Activated T-helper 2 cell treated with anti-CD3 and anti-CD28 coated beads, Interferon-gamma antibody, Interleukin-2, Interleukin-4, amounts not matched to agents 10 μg/mL and 5 μg/mL and 100 μg/mL, durations not matched to agents 14 hours and 24 hours and 36 hours (primary cell): ENCODE measurements around the gene BTBD1. TPM values are rescaled to one million over a fixed set of nuclear protein-coding genes. Genes with fewer than 3 reads are reported as not detected.
"Not testable (repeated sequence)": the region's sequence is repeated elsewhere in the genome, so short reads cannot be mapped to it uniquely, and the experiment has no call there.

ENCODE experiments used
- DNase-seq: peaks from one replicate; pipeline ENCODE4 v3.0.0; 2021; ENCODE audit warnings: low spot score
- H3K27ac Mint-ChIP-seq: one replicate; pipeline ENCODE4 v1.8.0; 2021; ENCODE audit warnings: mixed read lengths
- H3K27me3 Mint-ChIP-seq: one replicate; pipeline ENCODE4 v1.8.0; 2021; ENCODE audit warnings: low read depth, mixed read lengths
- H3K36me3 Mint-ChIP-seq: one replicate; pipeline ENCODE4 v1.8.0; 2021; ENCODE audit warnings: low read depth, mixed read lengths
- H3K4me1 Mint-ChIP-seq: one replicate; pipeline ENCODE4 v1.8.0; 2021; ENCODE audit warnings: low read depth, mixed read lengths
- H3K4me3 Mint-ChIP-seq: one replicate; pipeline ENCODE4 v1.8.0; 2021; ENCODE audit warnings: low read depth, mild to moderate bottlenecking, moderate library complexity, mixed read lengths
- H3K9me3 Mint-ChIP-seq: one replicate; pipeline ENCODE4 v1.8.0; 2021; ENCODE audit warnings: mixed read lengths
- intact Hi-C: fragments of 100-400 bp; cut with micrococcal nuclease; formaldehyde crosslinking; loops from one replicate; pipeline ENCODE4 v1.15.1; 2023
- total RNA-seq: library from RNA; stranded (reverse); gene quantifications from 2 replicates; pipeline ENCODE4 v1.2.3, GENCODE V29; 2022

BTBD1 gene
- total RNA-seq, 1 donor from 2014 or later, result 59.5 TPM

- no peak overlapping the region for H3K27ac Mint-ChIP-seq
- peaks cover 24% of the 10 kb centered on the region for H3K4me1 Mint-ChIP-seq
- H3K27me3 Mint-ChIP-seq, result peaks cover 15% of the 10 kb centered on the region
- peak overlapping the region; percentile 82 for H3K4me3 Mint-ChIP-seq
- DNase-seq, result no peak
- intact Hi-C loops, result loop anchor here (5.0 kb wide), 3 partner anchors 41 to 96 kb away; partner anchors contain the start of genes BTBD1 and C15orf40
- no peaks in the 10 kb centered on the region for H3K9me3 Mint-ChIP-seq
- H3K36me3 Mint-ChIP-seq, result peaks cover 6% of the 10 kb centered on the region
Observed at GRCh38 chr15:83107841-83108181, 40.8 kb upstream of the BTBD1 start.

- peaks cover 23% of the 10 kb centered on the region for H3K4me1 Mint-ChIP-seq
- H3K4me3 Mint-ChIP-seq, result peak within 1 kb of the TSS; percentile 82
- DNase-seq, result peak; percentile 30
- peak within 1 kb of the TSS; percentile 25 for H3K27ac Mint-ChIP-seq
- intact Hi-C loops, result loop anchor here (5.0 kb wide), 3 partner anchors 40 to 95 kb away; partner anchors contain the start of genes BTBD1 and C15orf40
- H3K9me3 Mint-ChIP-seq, result no peaks in the 10 kb centered on the region
- peaks cover 18% of the 10 kb centered on the region for H3K27me3 Mint-ChIP-seq
- H3K36me3 Mint-ChIP-seq, result peaks cover 6% of the 10 kb centered on the region
Observed at GRCh38 chr15:83106994-83107840, 40.2 kb upstream of the BTBD1 start, which contains the start of gene TM6SF1. Gene TM6SF1, plus strand, starts transcription at chr15:83107645. Its CDS starts 36 bp downstream, at chr15:83107681.

- no peak for DNase-seq
- intact Hi-C loops, result loop anchor here (5.0 kb wide), 3 partner anchors 38 to 93 kb away; partner anchors contain the start of genes BTBD1 and C15orf40
- H3K4me3 Mint-ChIP-seq, result peak overlapping the region; percentile 62
- no peaks in the 10 kb centered on the region for H3K9me3 Mint-ChIP-seq
- no peaks in the 10 kb centered on the region for H3K36me3 Mint-ChIP-seq
- peaks cover 21% of the 10 kb centered on the region for H3K4me1 Mint-ChIP-seq
- H3K27ac Mint-ChIP-seq, result no peak overlapping the region
- peaks cover 29% of the 10 kb centered on the region for H3K27me3 Mint-ChIP-seq
Observed at GRCh38 chr15:83105440-83105839, 38.4 kb upstream of the BTBD1 start.

- DNase-seq, result no peak
- H3K4me3 Mint-ChIP-seq, result no peak overlapping the region
- peaks cover 39% of the 10 kb centered on the region for H3K27me3 Mint-ChIP-seq
- H3K36me3 Mint-ChIP-seq, result no peaks in the 10 kb centered on the region
- H3K9me3 Mint-ChIP-seq, result no peaks in the 10 kb centered on the region
- intact Hi-C loops, result no loop called here
- H3K27ac Mint-ChIP-seq, result no peak overlapping the region
- H3K4me1 Mint-ChIP-seq, result peaks cover 16% of the 10 kb centered on the region
Observed at GRCh38 chr15:83104141-83104540, 37.1 kb upstream of the BTBD1 start.

- peaks cover 5% of the 10 kb centered on the region for H3K4me1 Mint-ChIP-seq
Observed at GRCh38 chr15:83102346-83102745, 35.3 kb upstream of the BTBD1 start.

GRCh38 chr15:83100097-83100646 lies 33.1 kb upstream of the BTBD1 start:
- intact Hi-C loops, result no loop called here
- Mint-ChIP-seq H3K4me3 (no peak overlapping the region), H3K27me3 (peaks cover 56% of the 10 kb centered on the region), H3K4me1 (no peaks in the 10 kb centered on the region), H3K27ac (no peak overlapping the region), H3K36me3 (no peaks in the 10 kb centered on the region), H3K9me3 (peaks cover 7% of the 10 kb centered on the region)
- no peak for DNase-seq

More at GRCh38 chr15:83102346-83102745, 35.3 kb upstream of the BTBD1 start:
- peaks cover 7% of the 10 kb centered on the region for H3K9me3 Mint-ChIP-seq
- intact Hi-C loops, result no loop called here
- no peak overlapping the region for H3K27ac Mint-ChIP-seq
- H3K36me3 Mint-ChIP-seq, result no peaks in the 10 kb centered on the region
- no peak overlapping the region for H3K4me3 Mint-ChIP-seq
- no peak for DNase-seq
- peaks cover 51% of the 10 kb centered on the region for H3K27me3 Mint-ChIP-seq

- peaks cover 54% of the 10 kb centered on the region for H3K27me3 Mint-ChIP-seq
- intact Hi-C loops, result no loop called here
- peaks cover 7% of the 10 kb centered on the region for H3K9me3 Mint-ChIP-seq
- no peak overlapping the region for H3K27ac Mint-ChIP-seq
- H3K4me1 Mint-ChIP-seq, result no peaks in the 10 kb centered on the region
- H3K36me3 Mint-ChIP-seq, result no peaks in the 10 kb centered on the region
- no peak overlapping the region for H3K4me3 Mint-ChIP-seq
- DNase-seq, result no peak
Observed at GRCh38 chr15:83099290-83099689, 32.2 kb upstream of the BTBD1 start.

GRCh38 chr15:83098079-83098478 lies 31.0 kb upstream of the BTBD1 start:
- H3K4me1 Mint-ChIP-seq, result no peaks in the 10 kb centered on the region
- peaks cover 7% of the 10 kb centered on the region for H3K9me3 Mint-ChIP-seq
- H3K4me3 Mint-ChIP-seq, result no peak overlapping the region
- no peak overlapping the region for H3K27ac Mint-ChIP-seq
- intact Hi-C loops, result no loop called here
- H3K36me3 Mint-ChIP-seq, result no peaks in the 10 kb centered on the region
- no peak for DNase-seq
- H3K27me3 Mint-ChIP-seq, result peaks cover 49% of the 10 kb centered on the region

- intact Hi-C loops, result no loop called here
- Mint-ChIP-seq H3K4me3 (no peak overlapping the region), H3K4me1 (peaks cover 6% of the 10 kb centered on the region), H3K27ac (no peak overlapping the region), H3K36me3 (no peaks in the 10 kb centered on the region), H3K9me3 (peaks cover 7% of the 10 kb centered on the region), H3K27me3 (peaks cover 28% of the 10 kb centered on the region)
- DNase-seq, result no peak
Observed at GRCh38 chr15:83094583-83094982, 27.5 kb upstream of the BTBD1 start.

GRCh38 chr15:83092309-83092976 lies 25.4 kb upstream of the BTBD1 start:
- DNase-seq, result no peak
- peak overlapping the region; percentile 24 for H3K27ac Mint-ChIP-seq
- intact Hi-C loops, result no loop called here
- peaks cover 6% of the 10 kb centered on the region for H3K4me1 Mint-ChIP-seq
- H3K27me3 Mint-ChIP-seq, result peaks cover 22% of the 10 kb centered on the region
- no peaks in the 10 kb centered on the region for H3K9me3 Mint-ChIP-seq
- no peak overlapping the region for H3K4me3 Mint-ChIP-seq
- no peaks in the 10 kb centered on the region for H3K36me3 Mint-ChIP-seq

GRCh38 chr15:83091965-83092308 lies 24.9 kb upstream of the BTBD1 start:
- intact Hi-C loops, DNase-seq, H3K4me3 Mint-ChIP-seq, H3K4me1 Mint-ChIP-seq, H3K36me3 Mint-ChIP-seq, H3K9me3 Mint-ChIP-seq: not testable (repeated sequence)
- Mint-ChIP-seq H3K27ac (peak overlapping the region; percentile 24), H3K27me3 (peaks cover 20% of the 10 kb centered on the region)

- intact Hi-C loops, result no loop called here
- H3K9me3 Mint-ChIP-seq, result no peaks in the 10 kb centered on the region
- DNase-seq, result no peak
- no peak overlapping the region for H3K27ac Mint-ChIP-seq
- no peaks in the 10 kb centered on the region for H3K36me3 Mint-ChIP-seq
- peaks cover 14% of the 10 kb centered on the region for H3K27me3 Mint-ChIP-seq
- no peak overlapping the region for H3K4me3 Mint-ChIP-seq
- peaks cover 6% of the 10 kb centered on the region for H3K4me1 Mint-ChIP-seq
Observed at GRCh38 chr15:83090465-83090864, 23.4 kb upstream of the BTBD1 start.

GRCh38 chr15:83088876-83089275 lies 21.8 kb upstream of the BTBD1 start:
- intact Hi-C loops, result no loop called here
- H3K4me3 Mint-ChIP-seq, result no peak overlapping the region
- H3K27me3 Mint-ChIP-seq, result peaks cover 14% of the 10 kb centered on the region
- no peaks in the 10 kb centered on the region for H3K9me3 Mint-ChIP-seq
- H3K27ac Mint-ChIP-seq, result no peak overlapping the region
- DNase-seq, result no peak
- peaks cover 6% of the 10 kb centered on the region for H3K4me1 Mint-ChIP-seq
- H3K36me3 Mint-ChIP-seq, result no peaks in the 10 kb centered on the region
